Measurements from ENCODE around the gene SNAP29. TPM values are rescaled to one million over a fixed set of nuclear protein-coding genes. Genes with fewer than 3 reads are reported as not detected.
A peak's percentile ranks its signal among the peaks of the same experiment; 100 is the strongest.
"Not testable (repeated sequence)": the region's sequence is repeated elsewhere in the genome, so short reads cannot be mapped to it uniquely, and the experiment has no call there.

SNAP29 gene
- total RNA-seq, 1 experiment from 2014 or later = 4.3 TPM

GRCh38 chr22:20916916-20917810, 58.4 kb downstream of the SNAP29 start, which contains the start of gene CRKL:
CRKL (plus strand) TSS chr22:20917407; CDS start chr22:20917935, 528 bp downstream.
- Histone ChIP-seq H3K4me3 (ENCODE audit: insufficient read depth, low read depth, low read length) (peak within 1 kb of the TSS; percentile 98), H3K36me3 (replicated peaks; ENCODE audit: control insufficient read depth, insufficient read depth, low read length) (no peaks in the 10 kb centered on the region; the same call in 1 of the 2 replicates), H3K27me3 (ENCODE audit: control insufficient read depth, insufficient read depth, low read length) (no peaks in the 10 kb centered on the region)
- peak; percentile 100 for DNase-seq

- Histone ChIP-seq H3K36me3 (replicated peaks; ENCODE audit: control insufficient read depth, insufficient read depth, low read length) (no peaks in the 10 kb centered on the region; the same call in 1 of the 2 replicates), H3K4me3 (ENCODE audit: insufficient read depth, low read depth, low read length) (peak overlapping the region; percentile 98), H3K27me3 (ENCODE audit: control insufficient read depth, insufficient read depth, low read length) (no peaks in the 10 kb centered on the region)
- peak; percentile 49 for DNase-seq
Observed at GRCh38 chr22:20918663-20919218, 59.9 kb downstream of the SNAP29 start.

GRCh38 chr22:20919718-20920117, 60.9 kb downstream of the SNAP29 start:
- Histone ChIP-seq H3K4me3 (ENCODE audit: insufficient read depth, low read depth, low read length) (peak overlapping the region; percentile 98), H3K36me3 (replicated peaks; ENCODE audit: control insufficient read depth, insufficient read depth, low read length) (no peaks in the 10 kb centered on the region; the same call in 1 of the 2 replicates), H3K27me3 (ENCODE audit: control insufficient read depth, insufficient read depth, low read length) (no peaks in the 10 kb centered on the region)
- no peak for DNase-seq

GRCh38 chr22:20920881-20921203, 62.0 kb downstream of the SNAP29 start:
- no peaks in the 10 kb centered on the region for H3K27me3 ChIP-seq (ENCODE audit: control insufficient read depth, insufficient read depth, low read length)
- DNase-seq = peak; percentile 1
- no peaks in the 10 kb centered on the region; the same call in 1 of the 2 replicates for H3K36me3 ChIP-seq (replicated peaks; ENCODE audit: control insufficient read depth, insufficient read depth, low read length)
- peak overlapping the region; percentile 20; the same call in 1 of the 2 replicates for H3K4me3 ChIP-seq (ENCODE audit: insufficient read depth, low read depth, low read length)

DNA sequence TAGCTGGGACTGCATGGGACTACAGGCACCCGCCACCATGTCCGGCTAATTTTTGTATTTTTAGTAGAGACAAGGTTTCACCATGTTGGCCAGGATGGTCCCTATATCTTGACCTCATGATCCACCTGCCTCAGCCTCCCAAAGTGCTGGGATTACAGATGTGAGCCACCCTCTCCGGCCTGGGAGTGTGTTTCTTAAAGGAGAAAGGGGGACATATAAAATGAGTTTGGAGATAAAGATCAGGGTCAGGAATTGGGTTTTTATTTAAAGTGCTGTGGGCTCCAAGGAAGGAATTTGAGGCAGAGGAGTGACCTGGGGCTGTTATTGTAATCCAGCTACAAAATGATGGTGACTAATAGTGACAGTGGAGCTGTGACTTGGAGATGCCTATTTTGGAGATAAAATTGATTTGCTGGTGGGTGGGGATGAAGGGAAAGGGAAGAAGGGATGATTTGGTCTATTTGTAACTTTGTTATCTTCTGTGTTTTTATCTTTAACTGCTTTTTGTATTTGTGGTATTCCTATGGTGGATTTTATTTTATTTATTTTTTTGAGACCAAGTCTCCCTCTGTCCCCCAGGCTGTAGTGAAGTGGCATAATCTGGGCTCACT, 63.4 kb downstream of the SNAP29 start:
- no peak for DNase-seq
- Histone ChIP-seq H3K27me3 (ENCODE audit: control insufficient read depth, insufficient read depth, low read length) (no peaks in the 10 kb centered on the region), H3K4me3 (ENCODE audit: insufficient read depth, low read depth, low read length) (no peak overlapping the region), H3K36me3 (replicated peaks; ENCODE audit: control insufficient read depth, insufficient read depth, low read length) (no peaks in the 10 kb centered on the region; the same call in 1 of the 2 replicates)

DNA sequence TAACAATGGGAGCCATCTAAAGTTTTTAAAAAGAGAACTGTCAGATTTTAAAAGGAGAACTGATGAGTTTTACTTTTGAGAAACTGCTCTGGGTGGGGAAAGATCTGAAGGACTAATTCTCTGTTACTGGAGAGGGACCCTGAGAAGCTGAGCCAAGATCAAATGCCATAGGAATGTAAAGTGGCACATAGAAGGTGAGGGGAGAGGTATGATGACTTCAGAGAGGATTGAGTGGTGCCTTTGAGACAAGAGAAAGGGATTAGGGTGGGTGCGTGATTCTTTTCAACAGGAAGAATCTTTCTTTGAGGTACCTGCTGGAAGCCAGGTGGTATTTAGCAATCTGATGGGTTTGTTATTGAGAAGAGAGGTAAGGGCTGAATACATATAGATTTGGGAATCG, 67.4 kb downstream of the SNAP29 start:
- H3K4me3 ChIP-seq (ENCODE audit: insufficient read depth, low read depth, low read length) = no peak overlapping the region
- DNase-seq = no peak

DNA sequence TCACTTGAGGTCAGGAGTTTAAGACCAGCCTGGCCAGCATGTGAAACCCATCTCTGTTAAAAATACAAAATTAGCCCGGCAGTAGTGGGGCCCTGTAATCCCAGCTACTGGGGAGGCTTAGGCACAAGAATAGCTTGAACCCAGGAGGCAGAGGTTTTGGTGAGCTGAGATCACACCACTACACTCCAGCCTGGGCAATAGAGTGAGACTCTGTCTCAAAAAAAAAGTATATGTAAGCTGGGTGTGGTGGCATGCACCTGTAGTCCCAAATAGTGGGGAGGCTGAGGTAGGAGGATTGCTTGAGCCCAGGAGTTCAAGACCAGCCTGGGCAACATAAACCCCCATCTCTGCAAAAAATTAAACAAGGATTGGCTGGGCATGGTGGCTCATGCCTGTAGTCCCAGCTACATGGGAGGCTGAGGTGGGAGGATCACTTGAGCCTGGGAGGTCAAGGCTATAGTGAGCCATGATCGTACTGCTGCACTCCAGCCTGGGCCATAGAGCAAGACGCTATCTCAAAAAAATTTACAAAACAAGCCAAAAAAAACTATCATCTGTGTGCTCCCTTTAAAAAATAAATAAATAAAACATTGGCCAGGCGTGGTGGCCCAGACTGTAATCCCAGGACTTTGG, 69.2 kb downstream of the SNAP29 start:
- H3K27me3 ChIP-seq (ENCODE audit: control insufficient read depth, insufficient read depth, low read length) = no peaks in the 10 kb centered on the region
- no peak for DNase-seq
- H3K4me3 ChIP-seq (ENCODE audit: insufficient read depth, low read depth, low read length) = no peak overlapping the region
- H3K36me3 ChIP-seq (replicated peaks; ENCODE audit: control insufficient read depth, insufficient read depth, low read length) = no peaks in the 10 kb centered on the region

More for the DNA sequence above, 67.4 kb downstream of the SNAP29 start:
- Histone ChIP-seq H3K36me3 (replicated peaks; ENCODE audit: control insufficient read depth, insufficient read depth, low read length) (no peaks in the 10 kb centered on the region), H3K27me3 (ENCODE audit: control insufficient read depth, insufficient read depth, low read length) (no peaks in the 10 kb centered on the region)

GRCh38 chr22:20928573-20928967, 69.8 kb downstream of the SNAP29 start:
- Histone ChIP-seq H3K4me3 (ENCODE audit: insufficient read depth, low read depth, low read length) (no peak overlapping the region), H3K36me3 (replicated peaks; ENCODE audit: control insufficient read depth, insufficient read depth, low read length) (no peaks in the 10 kb centered on the region), H3K27me3 (ENCODE audit: control insufficient read depth, insufficient read depth, low read length) (no peaks in the 10 kb centered on the region)
- DNase-seq = no peak

- DNase-seq = no peak
- Histone ChIP-seq H3K4me3 (ENCODE audit: insufficient read depth, low read depth, low read length) (no peak overlapping the region), H3K36me3 (replicated peaks; ENCODE audit: control insufficient read depth, insufficient read depth, low read length) (peaks cover 8% of the 10 kb centered on the region), H3K27me3 (ENCODE audit: control insufficient read depth, insufficient read depth, low read length) (no peaks in the 10 kb centered on the region)
Observed at GRCh38 chr22:20930004-20930403, 71.2 kb downstream of the SNAP29 start.

GRCh38 chr22:20930435-20930834, 71.6 kb downstream of the SNAP29 start:
- H3K36me3 ChIP-seq (replicated peaks; ENCODE audit: control insufficient read depth, insufficient read depth, low read length); DNase-seq: not testable (repeated sequence)

GRCh38 chr22:20931126-20931654, 72.4 kb downstream of the SNAP29 start:
- Histone ChIP-seq H3K36me3 (replicated peaks; ENCODE audit: control insufficient read depth, insufficient read depth, low read length) (peaks cover 10% of the 10 kb centered on the region), H3K27me3 (ENCODE audit: control insufficient read depth, insufficient read depth, low read length) (no peaks in the 10 kb centered on the region), H3K4me3 (ENCODE audit: insufficient read depth, low read depth, low read length) (no peak overlapping the region)
- no peak for DNase-seq

More at GRCh38 chr22:20930435-20930834, 71.6 kb downstream of the SNAP29 start:
- not testable (repeated sequence) for H3K4me3 ChIP-seq (ENCODE audit: insufficient read depth, low read depth, low read length); H3K27me3 ChIP-seq (ENCODE audit: control insufficient read depth, insufficient read depth, low read length)

DNA sequence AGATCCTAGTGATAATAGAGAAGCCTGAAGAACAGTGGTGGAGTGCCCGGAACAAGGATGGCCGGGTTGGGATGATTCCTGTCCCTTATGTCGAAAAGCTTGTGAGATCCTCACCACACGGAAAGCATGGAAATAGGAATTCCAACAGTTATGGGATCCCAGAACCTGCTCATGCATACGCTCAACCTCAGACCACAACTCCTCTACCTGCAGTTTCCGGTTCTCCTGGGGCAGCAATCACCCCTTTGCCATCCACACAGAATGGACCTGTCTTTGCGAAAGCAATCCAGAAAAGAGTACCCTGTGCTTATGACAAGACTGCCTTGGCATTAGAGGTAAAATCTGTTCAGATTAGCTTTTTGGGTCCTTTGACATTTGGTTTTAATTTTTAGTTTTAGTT, 75.1 kb downstream of the SNAP29 start:
- peaks cover 10% of the 10 kb centered on the region for H3K36me3 ChIP-seq (replicated peaks; ENCODE audit: control insufficient read depth, insufficient read depth, low read length)
- no peaks in the 10 kb centered on the region for H3K27me3 ChIP-seq (ENCODE audit: control insufficient read depth, insufficient read depth, low read length)
- no peak for DNase-seq
- H3K4me3 ChIP-seq (ENCODE audit: insufficient read depth, low read depth, low read length) = no peak overlapping the region

- DNase-seq = not testable (repeated sequence)
- peaks cover 10% of the 10 kb centered on the region for H3K36me3 ChIP-seq (replicated peaks; ENCODE audit: control insufficient read depth, insufficient read depth, low read length)
Observed at GRCh38 chr22:20935049-20935448, 76.2 kb downstream of the SNAP29 start.

More at GRCh38 chr22:20935049-20935448, 76.2 kb downstream of the SNAP29 start:
- not testable (repeated sequence) for H3K4me3 ChIP-seq (ENCODE audit: insufficient read depth, low read depth, low read length); H3K27me3 ChIP-seq (ENCODE audit: control insufficient read depth, insufficient read depth, low read length)

Measured in H7 (cell line).